Suppressor macrophage treated with lipopolysaccharide for 4 hours (primary cell): Measurements from ENCODE around the gene KLB.
"Not testable (repeated sequence)": the region's sequence is repeated elsewhere in the genome, so short reads cannot be mapped to it uniquely, and the experiment has no call there.

Experiments
- DNase-seq: peaks from one replicate; pipeline ENCODE4 v3.0.0-alpha.2; 2020

Gene KLB

GRCh38 chr4:39406763-39407583, at the start of gene KLB:
Gene KLB, plus strand, starts transcription at chr4:39406930. Its CDS starts 20 bp downstream, at chr4:39406950.
- DNase-seq, result no peak

- no peak for DNase-seq
These were observed 49.7 kb upstream of the KLB start for GRCh38 chr4:39357002-39357401.

GRCh38 chr4:39360611-39361010, 46.1 kb upstream of the KLB start:
- not testable (repeated sequence) for DNase-seq

- no peak for DNase-seq
These were observed 43.9 kb upstream of the KLB start for GRCh38 chr4:39362827-39363226.

- peak; percentile 25 for DNase-seq
These were observed 42.8 kb upstream of the KLB start for GRCh38 chr4:39363773-39364393.

GRCh38 chr4:39365360-39365759, 41.4 kb upstream of the KLB start:
- peak; percentile 5 for DNase-seq

- DNase-seq, result peak; percentile 92
These were observed 40.6 kb upstream of the KLB start, which contains the start of gene RFC1 for GRCh38 chr4:39365830-39366771. Gene RFC1, minus strand, starts transcription at chr4:39366362. Its CDS starts 121 bp downstream, at chr4:39366241.

GRCh38 chr4:39367166-39367565, 39.6 kb upstream of the KLB start:
- no peak for DNase-seq

GRCh38 chr4:39369301-39369700, 37.4 kb upstream of the KLB start:
- no peak for DNase-seq

GRCh38 chr4:39371209-39371608, 35.5 kb upstream of the KLB start:
- DNase-seq, result not testable (repeated sequence)

- DNase-seq, result no peak
These were observed 31.3 kb upstream of the KLB start for GRCh38 chr4:39375478-39375877.

- DNase-seq, result no peak
These were observed 23.0 kb upstream of the KLB start for GRCh38 chr4:39383690-39384089.

- DNase-seq, result no peak
These were observed 22.2 kb upstream of the KLB start for GRCh38 chr4:39384563-39384962.

GRCh38 chr4:39390603-39391002, 16.1 kb upstream of the KLB start:
- DNase-seq, result no peak

GRCh38 chr4:39394706-39395105, 12.0 kb upstream of the KLB start:
- no peak for DNase-seq

- DNase-seq, result not testable (repeated sequence)
These were observed 5.1 kb upstream of the KLB start for GRCh38 chr4:39401640-39402039.

GRCh38 chr4:39407584-39407885, 805 bp downstream of the KLB start:
- no peak for DNase-seq

GRCh38 chr4:39410415-39410814, 3.7 kb downstream of the KLB start:
- DNase-seq, result no peak

- not testable (repeated sequence) for DNase-seq
These were observed 4.8 kb downstream of the KLB start for GRCh38 chr4:39411561-39411960.

GRCh38 chr4:39415678-39416283, 9.1 kb downstream of the KLB start:
- DNase-seq, result no peak

- no peak for DNase-seq
These were observed 15.5 kb downstream of the KLB start for GRCh38 chr4:39422247-39422646.

- DNase-seq, result not testable (repeated sequence)
These were observed 18.6 kb downstream of the KLB start for GRCh38 chr4:39425297-39425696.

GRCh38 chr4:39426728-39427127, 20.0 kb downstream of the KLB start:
- DNase-seq, result no peak
